Activated CD4-positive, CD25-positive, alpha-beta regulatory T cell treated with anti-CD3 and anti-CD28 coated beads, Interleukin-2, amount 50 U/mL, for 16 hours (primary cell): Measurements from ENCODE around the gene ARL6.

Source experiments
- DNase-seq: peaks from one replicate; pipeline ENCODE4 v3.0.0-alpha.2; 2020; ENCODE audit warnings: low read depth, low spot score

Gene ARL6

GRCh38 chr3:97764407-97765238 is at the start of gene ARL6:
Gene ARL6, plus strand, starts transcription at chr3:97764758. Its CDS starts 3,350 bp downstream, at chr3:97768108.
- DNase-seq, result peak; percentile 45

GRCh38 chr3:97719156-97719821 is 45.3 kb upstream of the ARL6 start:
- DNase-seq, result peak; percentile 31

- no peak for DNase-seq
These were observed 44.1 kb upstream of the ARL6 start for GRCh38 chr3:97720417-97720816.

- DNase-seq, result no peak
These were observed 43.1 kb upstream of the ARL6 start for GRCh38 chr3:97721446-97721845.

DNA sequence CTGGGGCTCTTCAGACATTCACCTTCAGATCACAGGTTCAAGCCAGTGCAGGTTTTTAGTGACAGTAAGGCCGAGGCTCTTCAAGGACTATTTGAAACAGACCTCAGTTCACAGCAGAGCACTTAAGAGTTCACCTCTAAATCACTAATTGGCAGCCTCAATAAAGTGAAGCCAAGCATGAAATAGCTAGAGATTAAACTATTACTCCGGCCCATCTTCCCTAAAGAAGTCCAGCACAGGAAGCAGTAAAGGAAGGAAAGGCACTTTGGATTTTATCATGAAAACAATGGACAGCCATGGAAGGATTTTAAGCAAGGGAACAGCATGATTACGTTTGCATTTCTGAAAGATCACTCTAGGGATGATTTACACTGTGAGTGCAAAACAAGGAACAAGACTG is 27.6 kb upstream of the ARL6 start:
- DNase-seq, result no peak

DNA sequence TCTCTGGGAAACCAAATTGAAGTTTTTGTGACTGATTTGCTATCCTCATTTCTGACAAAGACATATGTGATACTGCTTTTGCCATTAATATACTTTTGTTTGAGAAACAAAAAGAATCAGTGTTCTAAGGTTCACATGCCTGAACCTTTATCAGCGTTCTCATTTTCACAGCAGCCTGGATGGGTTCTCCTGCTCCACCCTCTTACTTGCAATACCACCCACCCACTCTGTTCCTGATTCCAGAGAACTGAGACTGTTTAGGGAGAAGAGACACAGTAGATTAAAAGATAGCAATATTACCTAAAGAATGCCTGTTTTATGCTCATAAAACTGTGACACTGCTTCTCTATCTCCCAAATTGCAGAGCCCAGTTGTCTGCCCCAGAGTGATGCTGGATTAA is 25.8 kb upstream of the ARL6 start:
- DNase-seq, result no peak

DNA sequence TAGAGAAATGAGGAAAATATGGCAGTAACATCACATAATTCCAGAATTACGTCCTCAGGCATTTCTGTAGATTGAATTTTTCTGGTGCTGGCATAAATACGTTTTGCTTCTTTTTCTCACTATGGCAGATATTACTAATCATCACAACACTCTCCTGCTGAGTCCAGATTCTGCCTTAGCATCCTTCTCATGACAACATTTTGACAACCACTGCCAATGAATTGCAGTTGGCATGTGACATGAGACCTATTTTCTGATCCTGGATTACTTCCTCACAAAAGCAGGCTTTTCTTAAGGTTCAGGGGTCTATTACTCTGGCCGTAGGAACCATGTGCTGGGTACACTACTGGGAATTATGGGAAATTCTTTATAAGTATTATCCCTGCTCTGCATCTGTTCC is 22.5 kb upstream of the ARL6 start:
- DNase-seq, result no peak

- DNase-seq, result no peak
These were observed 20.3 kb upstream of the ARL6 start for GRCh38 chr3:97744289-97744688.

DNA sequence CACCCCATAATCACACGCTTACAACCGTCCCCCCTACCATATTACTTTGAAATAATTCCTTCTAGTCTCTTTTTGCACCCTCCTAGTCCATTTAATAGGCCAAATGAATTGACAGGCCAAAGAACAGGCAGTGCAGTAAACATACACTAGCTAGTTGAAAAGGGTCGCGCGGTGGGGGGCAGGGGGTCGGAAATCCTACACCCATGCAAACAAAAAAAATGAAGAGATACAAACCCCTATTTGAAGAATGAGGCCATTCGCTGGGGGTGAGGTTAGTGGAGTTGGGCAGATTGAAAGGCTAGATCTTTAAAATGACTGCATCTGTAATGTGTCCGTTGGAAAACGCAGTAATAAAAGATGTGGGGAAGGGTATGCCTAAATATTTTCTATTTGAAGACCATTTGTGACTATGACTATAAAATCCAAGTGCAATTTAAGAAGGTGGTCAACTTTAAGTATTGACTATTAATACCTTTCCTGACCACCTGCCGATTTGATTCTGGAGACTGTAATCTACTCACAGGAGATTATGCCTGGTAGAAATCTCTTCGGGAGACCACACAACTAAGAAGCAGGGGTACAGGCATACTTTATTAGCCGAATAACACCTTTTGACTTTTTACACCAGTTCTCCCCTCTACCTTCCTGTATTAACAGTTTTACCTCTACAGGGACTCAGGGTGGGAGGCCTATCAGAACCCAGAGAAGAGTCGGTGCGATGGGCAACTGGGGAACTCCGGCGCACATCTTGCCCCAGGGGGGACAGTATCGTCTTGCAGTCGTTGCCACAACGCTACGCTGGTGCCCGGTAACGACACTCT is 762 bp upstream of the ARL6 start:
- DNase-seq, result no peak

GRCh38 chr3:97765336-97765735 is 778 bp downstream of the ARL6 start:
- no peak for DNase-seq

- no peak for DNase-seq
These were observed 8.4 kb downstream of the ARL6 start for GRCh38 chr3:97772926-97773325.

GRCh38 chr3:97778152-97778551 is 13.6 kb downstream of the ARL6 start:
- DNase-seq, result no peak

DNA sequence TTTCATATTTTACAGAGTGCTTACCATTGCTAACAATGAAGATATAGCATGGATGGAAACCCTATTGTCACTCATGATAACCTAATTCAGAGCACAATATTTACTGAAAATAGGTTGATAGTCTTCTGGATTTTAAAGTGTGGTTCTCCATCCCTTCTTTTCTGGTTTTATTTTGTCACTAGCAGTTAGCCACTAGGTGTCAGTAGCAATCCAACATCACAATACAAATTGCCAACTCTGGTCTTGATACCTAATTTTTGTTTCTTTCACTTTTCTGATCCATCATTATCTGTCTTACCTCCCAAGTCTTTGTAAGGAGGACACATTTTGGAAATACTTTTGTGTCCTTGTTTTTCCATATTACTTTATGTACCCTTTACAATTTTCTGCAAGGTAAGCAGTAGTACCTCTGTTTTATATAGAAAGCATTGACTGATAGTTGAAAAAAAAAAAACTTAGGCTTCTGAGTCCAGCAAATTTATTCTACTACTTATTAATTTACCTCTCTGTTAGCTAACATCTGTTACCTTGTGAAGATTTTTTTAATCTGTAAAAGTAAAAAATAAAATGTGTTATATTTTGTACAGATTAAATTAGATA is 29.0 kb downstream of the ARL6 start:
- no peak for DNase-seq

- no peak for DNase-seq
These were observed 31.4 kb downstream of the ARL6 start for GRCh38 chr3:97795951-97796350.

- no peak for DNase-seq
These were observed 39.9 kb downstream of the ARL6 start for GRCh38 chr3:97804471-97804870.

DNA sequence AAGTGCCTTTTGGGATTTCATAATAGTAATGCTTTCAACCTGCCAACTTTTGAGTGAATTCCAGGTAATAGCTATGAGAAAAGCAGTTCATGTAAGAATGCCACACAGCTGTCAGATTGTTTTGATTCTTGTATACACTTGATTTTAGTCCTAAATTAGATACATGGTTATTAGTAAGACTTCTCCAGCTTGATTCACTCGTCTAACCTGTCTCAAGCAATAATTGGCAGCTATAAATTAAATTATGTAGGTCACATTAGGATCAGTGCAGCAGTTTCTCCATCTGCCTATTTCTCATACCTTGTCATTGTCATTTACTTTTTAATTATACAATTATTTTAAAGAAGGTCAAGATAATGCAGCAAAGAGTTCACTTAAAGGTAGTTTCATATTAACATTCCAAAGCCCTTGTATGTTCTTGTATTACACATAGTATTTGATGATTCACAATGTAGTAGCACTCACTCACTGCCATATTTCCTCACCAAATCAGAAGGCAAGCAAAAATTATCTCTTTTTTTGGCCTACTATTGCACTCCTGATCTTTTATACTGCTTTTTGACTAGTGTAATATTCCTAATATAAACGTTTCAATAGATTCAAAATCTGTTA is 46.3 kb downstream of the ARL6 start:
- no peak for DNase-seq

GRCh38 chr3:97815149-97815917 is 50.8 kb downstream of the ARL6 start:
- DNase-seq, result no peak

- DNase-seq, result no peak
These were observed 52.3 kb downstream of the ARL6 start for GRCh38 chr3:97816811-97817210.

- DNase-seq, result no peak
These were observed 53.4 kb downstream of the ARL6 start for GRCh38 chr3:97817965-97818364.

GRCh38 chr3:97820780-97821179 is 56.2 kb downstream of the ARL6 start:
- no peak for DNase-seq

DNA sequence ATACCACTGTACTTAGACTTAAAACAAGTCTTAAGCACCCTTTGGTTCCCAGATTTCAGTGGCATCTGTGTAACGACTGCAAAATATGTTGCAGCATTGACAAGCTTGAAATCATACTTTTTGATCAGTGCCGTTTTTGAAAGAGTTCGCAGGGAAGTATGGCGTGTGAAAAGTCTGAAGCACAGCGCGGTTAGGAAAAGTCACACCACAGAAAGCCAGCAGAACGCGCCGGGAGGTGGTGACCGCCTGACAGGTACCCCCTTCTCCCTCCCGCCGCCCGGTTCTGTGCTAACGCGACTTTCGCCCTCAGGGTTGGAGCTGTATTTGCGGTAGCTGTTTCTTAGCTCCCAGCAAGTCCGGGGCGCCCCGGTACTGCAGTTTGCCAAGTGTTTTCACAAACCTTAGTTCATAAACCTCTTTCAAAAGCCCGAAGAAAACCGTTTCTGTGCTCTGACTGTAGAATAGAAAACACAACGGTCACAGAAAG is 56.8 kb downstream of the ARL6 start:
- DNase-seq, result no peak
